Stomach (tissue), 4 donors: ENCODE results near the gene C5orf63.

Experiments
- CTCF ChIP-seq, 7 experiments: fragments of 450-650 bp in 4 of 7; fragments of 200-600 bp in 3 of 7; sonication (generic) in 3 of 7; IDR thresholded peaks; one replicate each; pipeline ENCODE4 v1.5.1; 2016 to 2019; ENCODE audit warnings: antibody characterized with exemption in 7 of 7, control low read depth in 2 of 7, mild to moderate bottlenecking in 1 of 7
- EP300 ChIP-seq: sonication (generic); formaldehyde crosslinking; IDR thresholded peaks from one replicate; pipeline ENCODE4 v1.6.1; 2017; ENCODE audit warnings: antibody characterized with exemption
- POLR2A ChIP-seq, 4 donors: fragments of 450-650 bp; IDR thresholded peaks; one replicate each; pipeline ENCODE4 v1.6.1; 2016; ENCODE audit warnings: antibody characterized with exemption in 4 of 4, control low read depth in 2 of 4, mild to moderate bottlenecking in 1 of 4, moderate library complexity in 1 of 4
- POLR2AphosphoS5 ChIP-seq, 3 donors: sonication (generic); formaldehyde crosslinking; IDR thresholded peaks; one replicate each; pipeline ENCODE4 v1.6.1; 2016; ENCODE audit warnings: antibody characterized with exemption in 3 of 3

- TF ChIP-seq CTCF (IDR thresholded peaks at IDR 0.05): no peak
- TF ChIP-seq EP300: no peak
- TF ChIP-seq POLR2AphosphoS5 (IDR thresholded peaks at IDR 0.05): no peak
- TF ChIP-seq POLR2A (IDR thresholded peaks at IDR 0.05): no peak
Measured at GRCh38 chr5:127066721-127067120, 6.6 kb downstream of the C5orf63 start.
